ENCODE data around the gene TSR3. TPM values are rescaled to one million over a fixed set of nuclear protein-coding genes. Genes with fewer than 3 reads are reported as not detected.

The TSR3 gene
- total RNA-seq, 1 donor from 2014 or later: 143 TPM

DNA sequence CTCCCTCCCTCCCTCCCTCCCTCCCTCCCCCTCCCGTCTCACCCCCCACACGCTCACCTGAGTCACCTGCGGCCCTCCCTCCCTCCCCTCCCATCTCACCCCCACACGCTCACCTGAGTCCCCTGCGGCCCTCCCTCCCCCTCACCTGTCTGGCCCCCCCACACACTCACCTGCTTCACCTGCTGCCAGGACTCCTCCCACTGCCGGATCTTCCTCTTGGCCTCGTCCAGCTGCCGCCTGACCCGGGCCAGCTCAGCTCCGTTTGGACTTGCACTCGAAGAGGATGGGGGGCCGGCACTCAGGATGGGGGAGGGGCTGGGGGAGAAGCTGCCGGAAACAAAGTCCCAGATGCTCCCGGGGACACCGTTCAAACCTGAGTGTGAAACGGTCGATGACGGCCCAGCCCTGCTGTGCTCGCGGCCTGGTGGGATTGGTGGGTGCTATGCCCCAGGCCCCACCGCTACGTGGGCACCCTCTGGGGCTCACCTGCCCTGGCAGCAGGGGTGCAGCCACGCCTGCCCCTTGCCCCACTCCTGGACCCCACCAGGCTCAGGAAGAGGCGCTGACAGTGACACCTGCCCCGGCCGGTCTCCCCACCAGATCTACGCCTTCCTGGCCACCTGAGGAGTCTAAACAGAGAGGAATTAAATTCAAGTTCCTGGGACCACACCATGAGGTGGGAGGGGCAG is 16.0 kb upstream of the TSR3 start:
- intact Hi-C loops (cut with DNase I): no loop called here
- H3K4me1 ChIP-seq: no peaks in the 10 kb centered on the region
- DNase-seq (ENCODE audit: low spot score in 2 of 2): no peak
- H3K27ac ChIP-seq: no peak overlapping the region
- TF ChIP-seq, protein P1, sequence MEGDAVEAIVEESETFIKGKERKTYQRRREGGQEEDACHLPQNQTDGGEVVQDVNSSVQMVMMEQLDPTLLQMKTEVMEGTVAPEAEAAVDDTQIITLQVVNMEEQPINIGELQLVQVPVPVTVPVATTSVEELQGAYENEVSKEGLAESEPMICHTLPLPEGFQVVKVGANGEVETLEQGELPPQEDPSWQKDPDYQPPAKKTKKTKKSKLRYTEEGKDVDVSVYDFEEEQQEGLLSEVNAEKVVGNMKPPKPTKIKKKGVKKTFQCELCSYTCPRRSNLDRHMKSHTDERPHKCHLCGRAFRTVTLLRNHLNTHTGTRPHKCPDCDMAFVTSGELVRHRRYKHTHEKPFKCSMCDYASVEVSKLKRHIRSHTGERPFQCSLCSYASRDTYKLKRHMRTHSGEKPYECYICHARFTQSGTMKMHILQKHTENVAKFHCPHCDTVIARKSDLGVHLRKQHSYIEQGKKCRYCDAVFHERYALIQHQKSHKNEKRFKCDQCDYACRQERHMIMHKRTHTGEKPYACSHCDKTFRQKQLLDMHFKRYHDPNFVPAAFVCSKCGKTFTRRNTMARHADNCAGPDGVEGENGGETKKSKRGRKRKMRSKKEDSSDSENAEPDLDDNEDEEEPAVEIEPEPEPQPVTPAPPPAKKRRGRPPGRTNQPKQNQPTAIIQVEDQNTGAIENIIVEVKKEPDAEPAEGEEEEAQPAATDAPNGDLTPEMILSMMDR (IDR thresholded peaks at IDR 0.05): no peak
- no peak overlapping the region for H3K4me3 ChIP-seq
- H3K36me3 ChIP-seq: peaks cover 51 to 57% of the 10 kb centered on the region in 2 donors
- H3K27me3 ChIP-seq: no peaks in the 10 kb centered on the region
- no peaks in the 10 kb centered on the region for H3K9me3 ChIP-seq

- Histone ChIP-seq H3K36me3 (peaks cover 59 to 63% of the 10 kb centered on the region in 2 donors), H3K4me1 (no peaks in the 10 kb centered on the region), H3K9me3 (no peaks in the 10 kb centered on the region), H3K4me3 (no peak overlapping the region), H3K27me3 (no peaks in the 10 kb centered on the region), H3K27ac (no peak overlapping the region)
- intact Hi-C loops (cut with DNase I): no loop called here
- TF ChIP-seq, protein P1 (IDR thresholded peaks at IDR 0.05): no peak
- no peak for DNase-seq (ENCODE audit: low spot score in 2 of 2)
Observed at GRCh38 chr16:1366712-1367299, 15.1 kb upstream of the TSR3 start.

GRCh38 chr16:1366060-1366711 is 14.5 kb upstream of the TSR3 start:
- Histone ChIP-seq H3K36me3 (peaks cover 62 to 64% of the 10 kb centered on the region in 2 donors), H3K27ac (no peak overlapping the region), H3K27me3 (no peaks in the 10 kb centered on the region), H3K9me3 (no peaks in the 10 kb centered on the region), H3K4me1 (no peaks in the 10 kb centered on the region), H3K4me3 (no peak overlapping the region)
- intact Hi-C loops (cut with DNase I): no loop called here
- DNase-seq (ENCODE audit: low spot score in 2 of 2): no peak
- TF ChIP-seq, protein P1 (IDR thresholded peaks at IDR 0.05): no peak

DNA sequence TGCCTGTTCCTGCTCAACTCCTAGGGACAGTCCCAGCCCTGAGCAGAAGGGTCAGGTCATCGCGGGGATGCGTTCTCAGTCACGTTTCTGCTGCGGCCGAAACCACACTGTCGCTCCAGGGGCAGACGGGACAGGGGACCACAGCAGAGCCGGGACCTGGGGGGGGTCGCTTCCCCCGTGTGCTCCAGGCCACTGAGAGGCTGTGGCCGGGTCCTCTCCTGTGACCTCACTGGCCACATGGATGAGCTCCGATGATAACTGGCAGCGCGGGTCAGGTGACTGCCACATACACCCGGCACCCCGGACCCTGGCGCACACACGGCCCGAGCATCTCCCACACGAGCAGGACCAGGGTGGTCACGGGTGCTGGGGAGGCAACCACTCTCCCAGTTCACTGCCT is 12.8 kb upstream of the TSR3 start:
- Histone ChIP-seq H3K27me3 (no peaks in the 10 kb centered on the region), H3K9me3 (no peaks in the 10 kb centered on the region), H3K27ac (no peak overlapping the region), H3K4me3 (no peak overlapping the region), H3K36me3 (peaks cover 53 to 64% of the 10 kb centered on the region in 2 donors), H3K4me1 (no peaks in the 10 kb centered on the region)
- intact Hi-C loops (cut with DNase I): no loop called here
- DNase-seq (ENCODE audit: low spot score in 2 of 2): no peak
- TF ChIP-seq, protein P1 (IDR thresholded peaks at IDR 0.05): no peak

GRCh38 chr16:1363501-1364041 is 11.9 kb upstream of the TSR3 start:
- Histone ChIP-seq H3K4me3 (no peak overlapping the region), H3K4me1 (no peaks in the 10 kb centered on the region), H3K27me3 (no peaks in the 10 kb centered on the region), H3K36me3 (peaks cover 52 to 63% of the 10 kb centered on the region in 2 donors), H3K27ac (no peak overlapping the region), H3K9me3 (no peaks in the 10 kb centered on the region)
- TF ChIP-seq, protein P1 (IDR thresholded peaks at IDR 0.05): peak; percentile 43 to 62 (median 50)
- intact Hi-C loops (cut with DNase I): no loop called here
- no peak for DNase-seq (ENCODE audit: low spot score in 2 of 2)

Data from ascending aorta (tissue), 2 donors.